IMR-90 (cell line): ENCODE results near the gene SRRM4. TPM values are rescaled to one million over a fixed set of nuclear protein-coding genes. Genes with fewer than 3 reads are reported as not detected.

Experiments
- ATAC-seq: fragments of 200-7000 bp; cut with Tn5 transposase; 2 replicates; pipeline ENCODE4 v1.9.1; 2020; ENCODE audit warnings: low read depth, mild to moderate bottlenecking, moderate library complexity
- BruUV-seq: library from RNA; stranded (reverse); fragments of 400-500 nt; replicated peaks from 2 replicates; lab custom pipeline; 2021; lab: Mats Ljungman, UMichigan
- CTCF ChIA-PET: fragments of 300-600 bp; formaldehyde crosslinking; extraction: SDS; loops from one replicate; lab custom pipeline; 2021; ENCODE audit warnings: antibody characterized with exemption; lab: Yijun Ruan, JAX
- POLR2A ChIA-PET: fragments of 300-600 bp; sonication (Branson Sonifier 250); formaldehyde crosslinking; loops from one replicate; lab custom pipeline; 2022; ENCODE audit warnings: antibody characterized with exemption; ENCODE audit not compliant: unreplicated experiment; lab: Charles Lee
- DNase-seq: peaks from one replicate; pipeline ENCODE4 v3.0.0; 2013
- H2AFZ ChIP-seq: replicated peaks from 2 replicates; pipeline ENCODE3; 2013; ENCODE audit warnings: low read length, mild to moderate bottlenecking; ENCODE audit not compliant: poor library complexity
- H2AK5ac ChIP-seq: 2 replicates; pipeline ENCODE4 v1.6.1; 2013; ENCODE audit warnings: low read depth, low read length, inconsistent platforms
- H2AK9ac ChIP-seq: replicated peaks from 2 replicates; pipeline ENCODE3; 2013; ENCODE audit warnings: mild to moderate bottlenecking, low read depth, low read length, moderate library complexity; ENCODE audit not compliant: poor library complexity
- H2BK120ac ChIP-seq: 2 replicates; pipeline ENCODE4 v1.6.1; 2013; ENCODE audit warnings: low read depth, low read length, inconsistent platforms
- H2BK15ac ChIP-seq: 3 replicates; pipeline ENCODE4 v1.6.1; 2013; ENCODE audit warnings: low read depth, low read length, inconsistent platforms
- H2BK20ac ChIP-seq: 2 replicates; pipeline ENCODE4 v1.6.1; 2013; ENCODE audit warnings: low read depth, mild to moderate bottlenecking, inconsistent platforms, low read length, moderate library complexity
- H2BK5ac ChIP-seq: 2 replicates; pipeline ENCODE4 v1.6.1; 2013; ENCODE audit warnings: mild to moderate bottlenecking, low read depth, low read length, inconsistent platforms; ENCODE audit not compliant: poor library complexity, severe bottlenecking
- H3K14ac ChIP-seq: replicated peaks from 2 replicates; pipeline ENCODE4 v1.6.1; 2013; ENCODE audit warnings: low read depth, low read length, inconsistent platforms
- H3K18ac ChIP-seq: 2 replicates; pipeline ENCODE4 v1.6.1; 2013; ENCODE audit warnings: low read depth, low read length, control low read depth
- H3K23ac ChIP-seq: 2 replicates; pipeline ENCODE4 v1.6.1; 2013; ENCODE audit warnings: low read depth, low read length, inconsistent platforms
- H3K27ac ChIP-seq: 2 replicates; pipeline ENCODE4 v1.5.1; 2013; ENCODE audit warnings: mild to moderate bottlenecking, control low read depth, low read length; ENCODE audit not compliant: insufficient read depth
- H3K27me3 ChIP-seq: 2 replicates; pipeline ENCODE4 v1.6.1; 2013; ENCODE audit warnings: low read length; ENCODE audit not compliant: control insufficient read depth, insufficient read depth
- H3K36me3 ChIP-seq: 2 replicates; pipeline ENCODE4 v1.6.1; 2013; ENCODE audit warnings: low read length, mixed read lengths; ENCODE audit not compliant: control insufficient read depth, insufficient read depth
- H3K4ac ChIP-seq: 2 replicates; pipeline ENCODE4 v1.6.1; 2013; ENCODE audit warnings: low read depth, low read length, inconsistent platforms
- H3K4me1 ChIP-seq: 2 replicates; pipeline ENCODE4 v1.6.1; 2013; ENCODE audit warnings: low read length, mixed read lengths; ENCODE audit not compliant: control insufficient read depth, insufficient read depth
- H3K4me2 ChIP-seq: 2 replicates; pipeline ENCODE4 v1.6.1; 2013; ENCODE audit warnings: low read depth, mild to moderate bottlenecking, control low read depth, low read length, moderate library complexity
- H3K4me3 ChIP-seq: 2 replicates; pipeline ENCODE4 v1.5.1; 2013; ENCODE audit warnings: low read depth, mild to moderate bottlenecking, control low read depth, low read length, moderate library complexity; ENCODE audit not compliant: insufficient read depth
- H3K56ac ChIP-seq: 2 replicates; pipeline ENCODE4 v1.6.1; 2013; ENCODE audit warnings: low read length, inconsistent platforms; ENCODE audit not compliant: insufficient read depth; ENCODE audit errors: extremely low read depth
- H3K79me1 ChIP-seq, 2 experiments: 2 replicates each; pipeline ENCODE4 v1.6.1; 2013; ENCODE audit warnings: low read length in 2 of 2, inconsistent platforms in 1 of 2, low read depth in 1 of 2
- H3K9ac ChIP-seq: 2 replicates; pipeline ENCODE4 v1.6.1; 2013; ENCODE audit warnings: low read depth, low read length, control low read depth
- H3K9me1 ChIP-seq: 2 replicates; pipeline ENCODE4 v1.6.1; 2013; ENCODE audit warnings: low read length, inconsistent platforms; ENCODE audit not compliant: insufficient read depth
- H3K9me3 ChIP-seq: 2 replicates; pipeline ENCODE4 v1.6.1; 2013; ENCODE audit warnings: low read length; ENCODE audit not compliant: control insufficient read depth, insufficient read depth
- H4K20me1 ChIP-seq: 2 replicates; pipeline ENCODE4 v1.6.1; 2013; ENCODE audit warnings: low read length, inconsistent platforms; ENCODE audit not compliant: insufficient read depth
- H4K5ac ChIP-seq: 2 replicates; pipeline ENCODE4 v1.6.1; 2013; ENCODE audit warnings: mild to moderate bottlenecking, low read depth, low read length, control low read depth
- H4K8ac ChIP-seq, 2 experiments: 2 replicates each; pipeline ENCODE4 v1.6.1; 2013; ENCODE audit warnings: low read depth in 2 of 2, low read length in 2 of 2, control low read depth in 1 of 2, inconsistent platforms in 1 of 2
- H4K91ac ChIP-seq: 2 replicates; pipeline ENCODE4 v1.6.1; 2013; ENCODE audit warnings: low read depth, low read length, inconsistent platforms; ENCODE audit not compliant: insufficient read depth
- BHLHE40 ChIP-seq: fragments of 150-350 bp; IDR thresholded peaks from 2 replicates; pipeline ENCODE4 v1.6.1; 2016; ENCODE audit warnings: mild to moderate bottlenecking, low read depth, low read length
- CEBPB ChIP-seq: IDR thresholded peaks from 2 replicates; pipeline ENCODE4 v1.6.1; 2012; ENCODE audit warnings: low read depth, low read length, improper control_type of control experiment
- CHD1 ChIP-seq: IDR thresholded peaks from 2 replicates; pipeline ENCODE4 v1.6.1; 2012; ENCODE audit warnings: low read depth, low read length, improper control_type of control experiment
- FOS ChIP-seq: fragments of 150-350 bp; IDR thresholded peaks from 2 replicates; pipeline ENCODE4 v1.6.1; 2016; ENCODE audit warnings: low read depth, low read length
- MAFK ChIP-seq: IDR thresholded peaks from 2 replicates; pipeline ENCODE4 v1.6.1; 2012; ENCODE audit warnings: low read depth, low read length, improper control_type of control experiment
- MAZ ChIP-seq: IDR thresholded peaks from 2 replicates; pipeline ENCODE4 v1.6.1; 2012; ENCODE audit warnings: low read depth, mild to moderate bottlenecking, low read length, improper control_type of control experiment, moderate library complexity, borderline replicate concordance
- MXI1 ChIP-seq: IDR thresholded peaks from 2 replicates; pipeline ENCODE4 v1.6.1; 2012; ENCODE audit warnings: low read depth, mild to moderate bottlenecking, low read length, moderate library complexity, borderline replicate concordance
- NFE2L2 ChIP-seq: fragments of 150-350 bp; IDR thresholded peaks from 2 replicates; pipeline ENCODE4 v1.6.1; 2016; ENCODE audit warnings: low read depth, mild to moderate bottlenecking, low read length
- POLR2A ChIP-seq: IDR thresholded peaks from 2 replicates; pipeline ENCODE4 v1.6.1; 2012; ENCODE audit warnings: mild to moderate bottlenecking, low read depth, low read length
- RAD21 ChIP-seq: IDR thresholded peaks from 2 replicates; pipeline ENCODE4 v1.6.1; 2012; ENCODE audit warnings: low read length, improper control_type of control experiment
- RCOR1 ChIP-seq: IDR thresholded peaks from 2 replicates; pipeline ENCODE4 v1.6.1; 2012; ENCODE audit warnings: mild to moderate bottlenecking, low read length, improper control_type of control experiment; ENCODE audit not compliant: insufficient replicate concordance
- RFX5 ChIP-seq: IDR thresholded peaks from 2 replicates; pipeline ENCODE4 v1.8.0; 2012; ENCODE audit warnings: low read depth, mild to moderate bottlenecking, low read length, moderate library complexity
- SMC3 ChIP-seq: fragments of 150-350 bp; IDR thresholded peaks from 2 replicates; pipeline ENCODE4 v1.6.1; 2016; ENCODE audit warnings: low read depth, mild to moderate bottlenecking, antibody characterized with exemption, low read length, moderate library complexity
- WGBS, 2 experiments: methylation state at CpG; one replicate each; pipeline versions ENCODE4 v1.1.5 to v1.1.7; 2013; ENCODE audit warnings: missing lambda C conversion rate in 2 of 2; ENCODE audit not compliant: insufficient read length in 1 of 2; ENCODE audit errors: extremely low coverage in 2 of 2; 5-methylcytosine and 5-hydroxymethylcytosine counted together
- dilution Hi-C: fragments of 300-500 bp; cut with HindIII; formaldehyde crosslinking; loops from one replicate; pipeline ENCODE4 v1.14.3; 2018; ENCODE audit warnings: low sequenced_read_pairs; ENCODE audit not compliant: unreplicated experiment
- in situ Hi-C: fragments of 300-500 bp; cut with MboI; formaldehyde crosslinking; loops from 3 replicates; pipeline ENCODE4 v1.14.3; 2019; ENCODE audit warnings: low sequenced_read_pairs, inconsistent platforms, mixed read lengths
- intact Hi-C: fragments of 100-400 bp; cut with micrococcal nuclease; formaldehyde crosslinking; loops from 2 replicates; pipeline ENCODE4 v1.10.0; 2022
- polyA plus RNA-seq, 3 experiments: library from polyadenylated mRNA; depleted of rRNA; stranded (reverse); fragments of >200 nt; gene quantifications; 2 replicates each; pipeline ENCODE4 v1.2.3, GENCODE V29; 2012; ENCODE audit warnings: low replicate concordance in 1 of 3
- total RNA-seq: library from RNA; depleted of rRNA; stranded (reverse); fragments of >200 nt; gene quantifications from 2 replicates; pipeline ENCODE4 v1.2.3, GENCODE V29; 2012
- TF ChIP-seq, protein P1 (sequence below): conservative IDR thresholded peaks from 2 replicates; pipeline ENCODE4 v1.5.1; 2012; ENCODE audit warnings: mild to moderate bottlenecking, low read depth, low read length, improper control_type of control experiment
- TF ChIP-seq, protein P2 (sequence below): fragments of 150-350 bp; IDR thresholded peaks from 2 replicates; pipeline ENCODE4 v1.6.1; 2017; ENCODE audit warnings: mild to moderate bottlenecking, antibody characterized with exemption, low read length, low read depth
- TF ChIP-seq, protein P3 (sequence below): fragments of 150-350 bp; IDR thresholded peaks from 2 replicates; pipeline ENCODE4 v1.6.1; 2016; ENCODE audit warnings: low read depth, mild to moderate bottlenecking, low read length, moderate library complexity, borderline replicate concordance

The SRRM4 gene
- total and polyA plus RNA-seq, 2 of the 4 experiments (the other 2 are of a cell fraction) = not detected

DNA sequence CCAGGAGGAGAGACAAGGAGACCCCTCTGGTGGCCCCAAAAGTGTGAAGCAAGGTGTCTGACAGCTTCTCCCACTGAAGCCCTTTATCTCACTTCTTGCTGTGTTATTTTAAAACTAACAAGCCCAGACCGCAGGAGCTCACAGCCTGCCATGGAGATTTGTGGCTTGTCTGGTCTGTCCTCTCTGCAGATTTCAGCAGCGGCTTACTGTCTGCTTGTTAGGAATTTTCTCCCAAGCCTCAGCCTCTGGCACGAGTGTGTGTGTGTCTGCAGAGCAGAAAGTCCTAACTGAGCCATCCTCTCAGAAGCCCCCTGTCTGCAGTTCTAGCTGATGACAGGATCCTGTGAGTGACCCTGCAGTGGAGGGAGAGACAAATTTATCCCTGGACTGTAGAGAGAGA is 109.5 kb downstream of the SRRM4 start:
- in situ Hi-C loops = no loop called here
- Histone ChIP-seq H4K8ac (no peak overlapping the region), H3K27ac (no peak overlapping the region), H3K36me3 (no peaks in the 10 kb centered on the region), H3K4me3 (no peak overlapping the region), H4K5ac (no peak overlapping the region), H2AK9ac (no peak overlapping the region), H3K9ac (no peak overlapping the region), H3K79me1 (no peaks in the 10 kb centered on the region), H2BK120ac (no peak overlapping the region), H3K9me1 (no peaks in the 10 kb centered on the region), H3K14ac (no peak overlapping the region), H3K18ac (no peak overlapping the region), H4K91ac (no peak overlapping the region), H3K4me2 (no peak overlapping the region), H2AK5ac (no peak overlapping the region), H3K4ac (no peak overlapping the region), H2AFZ (no peak overlapping the region), H2BK20ac (no peak overlapping the region), H3K27me3 (no peaks in the 10 kb centered on the region), H3K56ac (no peak overlapping the region), H2BK15ac (no peak overlapping the region), H3K9me3 (peaks cover 15% of the 10 kb centered on the region; the same call in 1 of the 2 replicates), H3K23ac (no peak overlapping the region), H4K20me1 (no peaks in the 10 kb centered on the region), H2BK5ac (no peak overlapping the region), H3K4me1 (no peaks in the 10 kb centered on the region)
- TF ChIP-seq RFX5 (no peak), POLR2A (no peak), MAFK (no peak), SMC3 (no peak), CEBPB (no peak), MAZ (no peak), CHD1 (no peak), BHLHE40 (no peak), FOS (no peak), NFE2L2 (no peak), RAD21 (no peak), RCOR1 (no peak), MXI1 (no peak)
- TF ChIP-seq, protein P1, sequence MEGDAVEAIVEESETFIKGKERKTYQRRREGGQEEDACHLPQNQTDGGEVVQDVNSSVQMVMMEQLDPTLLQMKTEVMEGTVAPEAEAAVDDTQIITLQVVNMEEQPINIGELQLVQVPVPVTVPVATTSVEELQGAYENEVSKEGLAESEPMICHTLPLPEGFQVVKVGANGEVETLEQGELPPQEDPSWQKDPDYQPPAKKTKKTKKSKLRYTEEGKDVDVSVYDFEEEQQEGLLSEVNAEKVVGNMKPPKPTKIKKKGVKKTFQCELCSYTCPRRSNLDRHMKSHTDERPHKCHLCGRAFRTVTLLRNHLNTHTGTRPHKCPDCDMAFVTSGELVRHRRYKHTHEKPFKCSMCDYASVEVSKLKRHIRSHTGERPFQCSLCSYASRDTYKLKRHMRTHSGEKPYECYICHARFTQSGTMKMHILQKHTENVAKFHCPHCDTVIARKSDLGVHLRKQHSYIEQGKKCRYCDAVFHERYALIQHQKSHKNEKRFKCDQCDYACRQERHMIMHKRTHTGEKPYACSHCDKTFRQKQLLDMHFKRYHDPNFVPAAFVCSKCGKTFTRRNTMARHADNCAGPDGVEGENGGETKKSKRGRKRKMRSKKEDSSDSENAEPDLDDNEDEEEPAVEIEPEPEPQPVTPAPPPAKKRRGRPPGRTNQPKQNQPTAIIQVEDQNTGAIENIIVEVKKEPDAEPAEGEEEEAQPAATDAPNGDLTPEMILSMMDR = no peak
- TF ChIP-seq, protein P2, sequence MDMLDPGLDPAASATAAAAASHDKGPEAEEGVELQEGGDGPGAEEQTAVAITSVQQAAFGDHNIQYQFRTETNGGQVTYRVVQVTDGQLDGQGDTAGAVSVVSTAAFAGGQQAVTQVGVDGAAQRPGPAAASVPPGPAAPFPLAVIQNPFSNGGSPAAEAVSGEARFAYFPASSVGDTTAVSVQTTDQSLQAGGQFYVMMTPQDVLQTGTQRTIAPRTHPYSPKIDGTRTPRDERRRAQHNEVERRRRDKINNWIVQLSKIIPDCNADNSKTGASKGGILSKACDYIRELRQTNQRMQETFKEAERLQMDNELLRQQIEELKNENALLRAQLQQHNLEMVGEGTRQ = no peak
- TF ChIP-seq, protein P3, sequence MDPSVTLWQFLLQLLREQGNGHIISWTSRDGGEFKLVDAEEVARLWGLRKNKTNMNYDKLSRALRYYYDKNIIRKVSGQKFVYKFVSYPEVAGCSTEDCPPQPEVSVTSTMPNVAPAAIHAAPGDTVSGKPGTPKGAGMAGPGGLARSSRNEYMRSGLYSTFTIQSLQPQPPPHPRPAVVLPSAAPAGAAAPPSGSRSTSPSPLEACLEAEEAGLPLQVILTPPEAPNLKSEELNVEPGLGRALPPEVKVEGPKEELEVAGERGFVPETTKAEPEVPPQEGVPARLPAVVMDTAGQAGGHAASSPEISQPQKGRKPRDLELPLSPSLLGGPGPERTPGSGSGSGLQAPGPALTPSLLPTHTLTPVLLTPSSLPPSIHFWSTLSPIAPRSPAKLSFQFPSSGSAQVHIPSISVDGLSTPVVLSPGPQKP = no peak
- POLR2A ChIA-PET = no interaction called here
- no peak for ATAC-seq
- no TSS peak for BruUV-seq
- intact Hi-C loops = no loop called here
- DNase-seq = no peak
- CTCF ChIA-PET = no interaction called here
- dilution Hi-C loops = no loop called here
- 14% methylated on average over 1 of the region's 3 CpGs; no CpG with 5 or more reads in 1 of the 2 experiments for WGBS, 2 experiments
